Spleen (tissue), 13 donors: ENCODE results near the gene HELB. TPM values are rescaled to one million over a fixed set of nuclear protein-coding genes. Genes with fewer than 3 reads are reported as not detected.

Experiments
- DNase-seq: peaks from one replicate; pipeline ENCODE4 v3.0.0-alpha.2; 2020
- H3K27ac ChIP-seq, 8 donors: fragments of 200-600 bp; sonication (generic) in 7 of 8; 1 replicate in 4 of 8; 2 replicates in 4 of 8; pipeline versions ENCODE4 v1.5.0 to v1.8.0; 2016 to 2021; ENCODE audit warnings: inconsistent platforms in 4 of 8, mild to moderate bottlenecking in 4 of 8, moderate library complexity in 1 of 8
- H3K27me3 ChIP-seq, 7 donors: fragments of 200-600 bp; sonication (generic) in 6 of 7; replicated peaks in 1 of 7; 1 replicate in 4 of 7; 2 replicates in 3 of 7; pipeline versions ENCODE4 v1.5.0 to v1.8.0; 2016 to 2021; ENCODE audit warnings: inconsistent platforms in 3 of 7, mild to moderate bottlenecking in 1 of 7
- H3K36me3 ChIP-seq, 6 donors: fragments of 200-600 bp; sonication (generic) in 5 of 6; 1 replicate in 4 of 6; 2 replicates in 2 of 6; pipeline versions ENCODE4 v1.5.0 to v1.8.0; 2016 to 2021; ENCODE audit warnings: inconsistent platforms in 2 of 6
- H3K4me1 ChIP-seq, 6 donors: fragments of 200-600 bp; sonication (generic) in 5 of 6; 1 replicate in 3 of 6; 2 replicates in 3 of 6; pipeline versions ENCODE4 v1.5.0 to v1.8.0; 2016 to 2021; ENCODE audit warnings: inconsistent platforms in 3 of 6
- H3K4me3 ChIP-seq, 8 donors: fragments of 200-600 bp; sonication (generic) in 7 of 8; 1 replicate in 4 of 8; 2 replicates in 4 of 8; pipeline versions ENCODE4 v1.5.0 to v1.8.0; 2016 to 2021; ENCODE audit warnings: inconsistent platforms in 4 of 8, mild to moderate bottlenecking in 4 of 8, moderate library complexity in 2 of 8
- H3K9me3 ChIP-seq, 8 donors: fragments of 200-600 bp; sonication (generic) in 7 of 8; 1 replicate in 4 of 8; 2 replicates in 4 of 8; pipeline versions ENCODE4 v1.5.0 to v1.8.0; 2016 to 2021; ENCODE audit warnings: inconsistent platforms in 4 of 8
- CTCF ChIP-seq, 11 experiments: fragments of 200-600 bp in 7 of 11; fragments of 450-650 bp in 4 of 11; sonication (generic) in 4 of 11; IDR thresholded peaks in 8 of 11; conservative IDR thresholded peaks in 3 of 11; 1 replicate in 7 of 11; 2 replicates in 4 of 11; pipeline versions ENCODE4 v1.4.0 to v1.8.0; 2016 to 2021; ENCODE audit warnings: antibody characterized with exemption in 11 of 11, inconsistent platforms in 4 of 11, mild to moderate bottlenecking in 1 of 11
- POLR2A ChIP-seq, 3 donors: fragments of 450-650 bp; IDR thresholded peaks; one replicate each; pipeline ENCODE4 v1.5.1; 2017; ENCODE audit warnings: antibody characterized with exemption in 3 of 3, mild to moderate bottlenecking in 1 of 3
- POLR2AphosphoS5 ChIP-seq, 3 donors: sonication (generic); formaldehyde crosslinking; IDR thresholded peaks; one replicate each; pipeline ENCODE4 v1.5.1; 2017; ENCODE audit warnings: antibody characterized with exemption in 3 of 3
- WGBS, 5 donors: extraction: QIAGEN DNeasy Blood & Tissue Kit in 3 of 5; methylation state at CpG; one replicate each; pipeline versions ENCODE4 v1.1.5 to v1.1.7; 2013 to 2018; 5-methylcytosine and 5-hydroxymethylcytosine counted together
- intact Hi-C: fragments of 100-400 bp; cut with DNase I; formaldehyde crosslinking; loops from one replicate; pipeline ENCODE4 v1.15.0; 2023; ENCODE audit warnings: low total_unique reads
- long read RNA-seq, 2 donors: transcript quantifications; one replicate each; lab custom pipeline, GENCODE V29; 2026
- polyA plus RNA-seq, 3 donors: library from polyadenylated mRNA; stranded (reverse); fragments of 200-250 nt; gene quantifications; one replicate each; pipeline ENCODE4 v1.2.1, GENCODE V29; 2013
- total RNA-seq, 7 donors: library from RNA; depleted of rRNA in 3 of 7; stranded (reverse); fragments of >200 nt in 3 of 7; fragmentation: NEBNext Ultra II Directional in 4 of 7; extraction: Animal tissue kit (Norgen Biotek cat#: 25700) in 4 of 7; gene quantifications; one replicate each; pipeline versions ENCODE4 v1.1.0 to v1.2.1, GENCODE V29; 2016 to 2021
- donor health status: healthy with polysubstance abuse.
- donor health status: DM: no; HTN: no; CAD: no; lungs with moderate emphysema.
- donor health status: DM: no; HTN: no; CAD: no.
- donor health status: Bipolar disorder and iron deficiency.
- donor health status: healthy.
- donor health status: DM: no; HTN: no; CAD: no.
- donor health status: DM: yes; HTN: yes; CAD: no.

Gene HELB
- 10 to 100 TPM; 16.8 to 33.7 (median 20.5) TPM for total RNA-seq
- 1 to 10 TPM in 2 of 3 donors, under 1 TPM in 1; 0.83 to 2.0 (median 1.3) TPM for polyA plus RNA-seq
- long read RNA-seq, donor 1: 0 reads
- long read RNA-seq, donor 2, partial matches to known transcripts: 0 of 1 reads
- long read RNA-seq, donor 2, other reads (novel, unspliced or antisense): 0 of 1 reads

- Histone ChIP-seq H3K27ac (peak within 1 kb of the TSS; percentile 75 to 95 (median 90)), H3K27me3 (no peaks in the 10 kb centered on the region), H3K4me1 (peaks cover 4 to 60% (median 35%) of the 10 kb centered on the region in 6 donors), H3K9me3 (no peaks in the 10 kb centered on the region), H3K4me3 (peak within 1 kb of the TSS; percentile 63 to 82 (median 74)), H3K36me3 (peaks cover 0 to 19% (median 3%) of the 10 kb centered on the region in 6 donors)
- DNase-seq: peak; percentile 99
- intact Hi-C loops: no loop called here
- 0 to 1% (median 0%) methylated on average over 36 to 45 of the region's 45 CpGs for WGBS, 5 donors
- TF ChIP-seq CTCF (IDR thresholded peaks at IDR 0.05 in 8 of 11, conservative IDR thresholded peaks at IDR 0.05 in 3 of 11) (peak in 4 of 11 experiments; percentile 20 to 60 (median 36)), POLR2A (IDR thresholded peaks at IDR 0.05) (peak in 1 of 3 donors; percentile 72), POLR2AphosphoS5 (IDR thresholded peaks at IDR 0.05) (peak; percentile 81 to 90 (median 89))
Measured at GRCh38 chr12:66301944-66302826, at the start of gene HELB. TSS of gene HELB (plus strand) at chr12:66302493. CDS start at chr12:66302604, 111 bp downstream.

GRCh38 chr12:66252771-66253170, 49.5 kb upstream of the HELB start:
- no peak overlapping the region for H3K4me3 ChIP-seq
- no peaks in the 10 kb centered on the region for H3K27me3 ChIP-seq
- peaks cover 0 to 61% (median 13%) of the 10 kb centered on the region in 6 donors for H3K36me3 ChIP-seq
- WGBS, 5 donors: 65 to 98% (median 95%) methylated on average over 2 of the region's 2 CpGs
- no peak for DNase-seq
- intact Hi-C loops: no loop called here
- no peaks in the 10 kb centered on the region for H3K4me1 ChIP-seq
- H3K27ac ChIP-seq: no peak overlapping the region
- TF ChIP-seq POLR2A (IDR thresholded peaks at IDR 0.05) (no peak), POLR2AphosphoS5 (IDR thresholded peaks at IDR 0.05) (no peak), CTCF (IDR thresholded peaks at IDR 0.05 in 8 of 11, conservative IDR thresholded peaks at IDR 0.05 in 3 of 11) (no peak)
- no peaks in the 10 kb centered on the region for H3K9me3 ChIP-seq

- Histone ChIP-seq H3K9me3 (no peaks in the 10 kb centered on the region), H3K27ac (no peak overlapping the region), H3K27me3 (no peaks in the 10 kb centered on the region), H3K4me1 (peaks cover 0 to 7% (median 0%) of the 10 kb centered on the region in 6 donors), H3K4me3 (no peak overlapping the region), H3K36me3 (peaks cover 0 to 31% (median 0%) of the 10 kb centered on the region in 6 donors)
- no peak for DNase-seq
- TF ChIP-seq POLR2A (IDR thresholded peaks at IDR 0.05) (no peak), POLR2AphosphoS5 (IDR thresholded peaks at IDR 0.05) (no peak), CTCF (IDR thresholded peaks at IDR 0.05 in 8 of 11, conservative IDR thresholded peaks at IDR 0.05 in 3 of 11) (no peak)
- intact Hi-C loops: no loop called here
Measured at GRCh38 chr12:66255737-66256136, 46.6 kb upstream of the HELB start.

GRCh38 chr12:66258011-66258410, 44.3 kb upstream of the HELB start:
- H3K36me3 ChIP-seq: peaks cover 0 to 8% (median 0%) of the 10 kb centered on the region in 6 donors
- TF ChIP-seq POLR2AphosphoS5 (IDR thresholded peaks at IDR 0.05): no peak
- TF ChIP-seq POLR2A (IDR thresholded peaks at IDR 0.05): no peak
- TF ChIP-seq CTCF (IDR thresholded peaks at IDR 0.05 in 8 of 11, conservative IDR thresholded peaks at IDR 0.05 in 3 of 11): no peak
- no peak for DNase-seq
- no peak overlapping the region for H3K27ac ChIP-seq
- peaks cover 0 to 7% (median 0%) of the 10 kb centered on the region in 6 donors for H3K4me1 ChIP-seq
- H3K9me3 ChIP-seq: no peaks in the 10 kb centered on the region
- intact Hi-C loops: no loop called here
- 78 to 90% (median 79%) methylated on average over 3 of the region's 3 CpGs for WGBS, 5 donors
- no peak overlapping the region for H3K4me3 ChIP-seq
- H3K27me3 ChIP-seq: no peaks in the 10 kb centered on the region
